B cell (primary cell): Measurements from ENCODE around the gene TTYH1. TPM values are rescaled to one million over a fixed set of nuclear protein-coding genes. Genes with fewer than 3 reads are reported as not detected.

Experiments used
- ATAC-seq: fragments of 200-7000 bp; cut with Tn5 transposase; one replicate; pipeline ENCODE4 v1.10.0; 2021; ENCODE audit warnings: low read depth, mild to moderate bottlenecking, moderate number of reproducible peaks, moderate library complexity
- CTCF ChIA-PET: fragments of 350-600 bp; sonication (Branson Sonifier 250); formaldehyde crosslinking; loops from one replicate; lab custom pipeline; 2021; ENCODE audit warnings: antibody characterized with exemption, inconsistent platforms; lab: Charles Lee
- POLR2A ChIA-PET: fragments of 350-600 bp; sonication (Branson Sonifier 250); formaldehyde crosslinking; loops from one replicate; lab custom pipeline; 2021; ENCODE audit warnings: antibody characterized with exemption; lab: Charles Lee
- DNase-seq: peaks from one replicate; pipeline ENCODE4 v3.0.0; 2013
- H2AFZ ChIP-seq: 2 replicates; pipeline ENCODE4 v1.6.1; 2012; ENCODE audit warnings: mild to moderate bottlenecking, low read depth, low read length; ENCODE audit not compliant: insufficient read depth, poor library complexity, severe bottlenecking
- H3K27ac ChIP-seq, 2 donors: 1 replicate in 1 of 2; 2 replicates in 1 of 2; pipeline ENCODE4 v1.5.1; 2012 to 2013; ENCODE audit warnings: low read length in 2 of 2, mild to moderate bottlenecking in 2 of 2, moderate library complexity in 1 of 2
- H3K27me3 ChIP-seq, 4 experiments: fragments of 200-600 bp in 1 of 4; sonication (generic) in 1 of 4; replicated peaks in 1 of 4; 1 replicate in 2 of 4; 2 replicates in 2 of 4; pipeline versions ENCODE4 v1.6.1 to v1.7.0; 2013 to 2016; ENCODE audit warnings: low read length in 3 of 4, mild to moderate bottlenecking in 2 of 4, mixed read lengths in 1 of 4, moderate library complexity in 1 of 4; ENCODE audit not compliant: insufficient read depth in 4 of 4, control insufficient read depth in 3 of 4; ENCODE audit errors: control extremely low read depth in 1 of 4
- H3K36me3 ChIP-seq, 2 experiments: replicated peaks in 1 of 2; 1 replicate in 1 of 2; 2 replicates in 1 of 2; pipeline versions ENCODE4 v1.6.1 to v1.7.1; 2013; ENCODE audit warnings: low read length in 1 of 2; ENCODE audit not compliant: insufficient read depth in 2 of 2, control insufficient read depth in 1 of 2; ENCODE audit errors: control extremely low read depth in 1 of 2, extremely low read depth in 1 of 2
- H3K4me1 ChIP-seq, 2 donors: fragments of 200-600 bp in 1 of 2; sonication (generic) in 1 of 2; 1 replicate in 1 of 2; 2 replicates in 1 of 2; pipeline versions ENCODE4 v1.5.1 to v1.6.1; 2013 to 2017; ENCODE audit warnings: low read length in 2 of 2; ENCODE audit not compliant: control insufficient read depth in 2 of 2, insufficient read depth in 2 of 2
- H3K4me2 ChIP-seq: replicated peaks from 2 replicates; pipeline ENCODE3; 2012; ENCODE audit warnings: mild to moderate bottlenecking, low read depth, low read length; ENCODE audit not compliant: poor library complexity, severe bottlenecking
- H3K4me3 ChIP-seq, 5 experiments: fragments of 200-600 bp in 1 of 5; sonication (generic) in 1 of 5; 1 replicate in 3 of 5; 2 replicates in 2 of 5; pipeline versions ENCODE4 v1.5.1 to v1.7.0; 2011 to 2016; ENCODE audit warnings: low read length in 4 of 5, mild to moderate bottlenecking in 4 of 5, low read depth in 2 of 5, control low read depth in 1 of 5, moderate library complexity in 1 of 5; ENCODE audit not compliant: insufficient read depth in 1 of 5; ENCODE audit errors: control extremely low read depth in 1 of 5, extremely low read depth in 1 of 5
- H3K79me2 ChIP-seq: fragments of 200-600 bp; sonication (generic); one replicate; pipeline ENCODE4 v1.6.0; 2016; ENCODE audit warnings: low read length; ENCODE audit not compliant: control insufficient read depth, insufficient read depth
- H3K9ac ChIP-seq: fragments of 200-600 bp; sonication (generic); 2 replicates; pipeline ENCODE4 v1.6.1; 2017; ENCODE audit warnings: mild to moderate bottlenecking, low read length, moderate library complexity
- H3K9me3 ChIP-seq, 3 donors: one replicate each; pipeline versions ENCODE4 v1.6.1 to v1.7.1; 2013; ENCODE audit warnings: low read length in 2 of 3; ENCODE audit not compliant: control insufficient read depth in 2 of 3, insufficient read depth in 1 of 3; ENCODE audit errors: control extremely low read depth in 1 of 3
- H4K20me1 ChIP-seq: 2 replicates; pipeline ENCODE4 v1.6.0; 2012; ENCODE audit warnings: mild to moderate bottlenecking, low read length; ENCODE audit not compliant: insufficient read depth, control insufficient read depth, poor library complexity, severe bottlenecking
- H3K27ac Mint-ChIP-seq: one replicate; pipeline ENCODE4 v1.8.0; 2021; ENCODE audit warnings: mixed read lengths
- H3K27me3 Mint-ChIP-seq: one replicate; pipeline ENCODE4 v1.8.0; 2021; ENCODE audit warnings: mixed read lengths
- H3K4me1 Mint-ChIP-seq: one replicate; pipeline ENCODE4 v1.8.0; 2021; ENCODE audit warnings: mixed read lengths
- H3K4me3 Mint-ChIP-seq: one replicate; pipeline ENCODE4 v1.8.0; 2021; ENCODE audit warnings: mixed read lengths
- H3K9me3 Mint-ChIP-seq: one replicate; pipeline ENCODE4 v1.8.0; 2022; ENCODE audit warnings: mixed read lengths; ENCODE audit not compliant: insufficient read depth
- EZH2 ChIP-seq: IDR thresholded peaks from 2 replicates; pipeline ENCODE4 v1.6.1; 2012; ENCODE audit warnings: borderline replicate concordance, low read depth, mild to moderate bottlenecking, moderate library complexity, low read length; ENCODE audit not compliant: insufficient read depth, poor library complexity, severe bottlenecking
- WGBS: methylation state at CpG from one replicate; pipeline ENCODE4 v1.1.5; 2013; ENCODE audit warnings: missing lambda C conversion rate; ENCODE audit not compliant: insufficient coverage; 5-methylcytosine and 5-hydroxymethylcytosine counted together
- intact Hi-C: fragments of 100-400 bp; cut with micrococcal nuclease; formaldehyde crosslinking; loops from one replicate; pipeline ENCODE4 v1.10.0; 2022
- polyA plus RNA-seq: library from polyadenylated mRNA; depleted of rRNA; stranded (reverse); fragments of >200 nt; gene quantifications from 2 replicates; pipeline ENCODE4 v1.2.3, GENCODE V29; 2012
- total RNA-seq, 2 donors: library from RNA; stranded (reverse); fragments of 120-200 nt in 1 of 2; gene quantifications; 1 replicate in 1 of 2; 2 replicates in 1 of 2; pipeline versions ENCODE4 v1.2.3 to v1.2.4, GENCODE V29; 2013 to 2022
- TF ChIP-seq, protein P1 (sequence below): fragments of 200-600 bp; IDR thresholded peaks from one replicate; pipeline ENCODE4 v1.8.0; 2022; ENCODE audit warnings: antibody characterized with exemption, mild to moderate bottlenecking

Gene TTYH1
- total and polyA plus RNA-seq, 2 donors (not counting 1 experiment from before 2014, with no cell fraction given): not detected

DNA sequence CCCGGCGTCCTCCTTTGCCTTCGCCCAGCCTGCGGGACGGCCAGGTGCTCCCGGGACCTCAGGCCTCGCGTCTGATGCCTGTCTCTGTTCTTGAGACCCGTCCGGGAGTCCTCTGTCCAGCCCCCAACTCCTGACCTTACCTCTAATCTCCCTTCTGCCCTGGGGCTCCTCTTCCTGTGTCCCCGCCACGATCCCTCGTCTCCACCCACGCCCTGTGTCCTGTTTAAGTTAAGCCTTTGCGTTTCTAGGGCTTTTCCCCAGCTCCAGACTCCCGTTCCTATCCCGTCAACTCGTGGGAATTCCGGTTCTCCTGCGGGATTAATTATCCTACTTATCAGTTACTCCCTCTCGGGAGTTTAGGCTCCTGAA is 34.4 kb downstream of the TTYH1 start:
- no peaks in the 10 kb centered on the region for H3K27me3 ChIP-seq
- peak overlapping the region; percentile 74 for H2AFZ ChIP-seq
- DNase-seq (no peak), ATAC-seq (no peak)
- intact Hi-C loops: loop anchor here (1.0 to 2.0 kb wide), 4 partner anchors 14 to 312 kb away; partner anchors contain the start of genes CNOT3, LENG1, LENG9 and RPS9
- ChIA-PET CTCF (no interaction called here), POLR2A (no interaction called here)
- H3K36me3 ChIP-seq: peaks cover 4 to 52% of the 10 kb centered on the region in 2 experiments
- H3K9ac ChIP-seq: peak overlapping the region; percentile 89
- peaks cover 31 to 33% of the 10 kb centered on the region in 2 donors for H3K4me1 ChIP-seq
- H3K4me2 ChIP-seq: peak overlapping the region; percentile 94
- peak overlapping the region; percentile 93 to 98 for H3K27ac ChIP-seq
- H4K20me1 ChIP-seq: peaks cover 54% of the 10 kb centered on the region
- Mint-ChIP-seq H3K27ac (peak overlapping the region; percentile 100), H3K9me3 (no peaks in the 10 kb centered on the region), H3K4me3 (peak overlapping the region; percentile 95), H3K4me1 (peaks cover 48% of the 10 kb centered on the region), H3K27me3 (no peaks in the 10 kb centered on the region)
- peaks cover 0 to 2% (median 0%) of the 10 kb centered on the region in 3 donors for H3K9me3 ChIP-seq
- WGBS: under 1% methylated on average over 21 of the region's 21 CpGs
- H3K4me3 ChIP-seq: peak overlapping the region; percentile 71 to 91 (median 88)
- peaks cover 76% of the 10 kb centered on the region for H3K79me2 ChIP-seq
- TF ChIP-seq, protein P1, sequence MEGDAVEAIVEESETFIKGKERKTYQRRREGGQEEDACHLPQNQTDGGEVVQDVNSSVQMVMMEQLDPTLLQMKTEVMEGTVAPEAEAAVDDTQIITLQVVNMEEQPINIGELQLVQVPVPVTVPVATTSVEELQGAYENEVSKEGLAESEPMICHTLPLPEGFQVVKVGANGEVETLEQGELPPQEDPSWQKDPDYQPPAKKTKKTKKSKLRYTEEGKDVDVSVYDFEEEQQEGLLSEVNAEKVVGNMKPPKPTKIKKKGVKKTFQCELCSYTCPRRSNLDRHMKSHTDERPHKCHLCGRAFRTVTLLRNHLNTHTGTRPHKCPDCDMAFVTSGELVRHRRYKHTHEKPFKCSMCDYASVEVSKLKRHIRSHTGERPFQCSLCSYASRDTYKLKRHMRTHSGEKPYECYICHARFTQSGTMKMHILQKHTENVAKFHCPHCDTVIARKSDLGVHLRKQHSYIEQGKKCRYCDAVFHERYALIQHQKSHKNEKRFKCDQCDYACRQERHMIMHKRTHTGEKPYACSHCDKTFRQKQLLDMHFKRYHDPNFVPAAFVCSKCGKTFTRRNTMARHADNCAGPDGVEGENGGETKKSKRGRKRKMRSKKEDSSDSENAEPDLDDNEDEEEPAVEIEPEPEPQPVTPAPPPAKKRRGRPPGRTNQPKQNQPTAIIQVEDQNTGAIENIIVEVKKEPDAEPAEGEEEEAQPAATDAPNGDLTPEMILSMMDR: no peak
- no peak for TF ChIP-seq EZH2

DNA sequence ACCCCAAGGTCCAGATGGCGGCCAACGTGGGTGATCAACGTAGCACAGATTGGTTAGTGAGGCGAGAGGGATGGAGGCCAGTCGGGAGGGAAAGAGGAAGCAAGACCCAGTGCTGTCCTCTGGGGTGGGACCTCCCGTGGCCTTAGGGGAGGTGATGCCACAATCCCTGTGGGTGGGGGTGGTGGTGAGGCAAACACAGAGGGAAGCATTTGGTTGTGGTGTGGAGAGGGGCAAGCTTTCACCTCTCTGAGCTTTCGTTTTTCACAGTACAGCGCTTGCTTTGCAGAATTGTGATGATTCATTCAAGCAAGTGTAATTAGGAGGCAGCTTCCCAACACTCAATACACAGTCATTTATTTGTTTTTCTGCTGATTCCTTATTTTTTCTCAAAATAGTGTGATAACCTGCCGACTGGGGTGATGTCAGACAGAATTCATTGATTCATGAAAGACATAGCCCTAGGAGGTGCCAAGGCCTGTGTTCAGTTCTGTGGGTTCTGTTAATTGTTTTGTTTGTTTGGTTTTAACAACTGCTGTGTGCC is 36.1 kb downstream of the TTYH1 start:
- peaks cover 0 to 2% (median 0%) of the 10 kb centered on the region in 3 donors for H3K9me3 ChIP-seq
- peak overlapping the region; percentile 94 for H3K4me2 ChIP-seq
- Mint-ChIP-seq H3K4me1 (peaks cover 48% of the 10 kb centered on the region), H3K27ac (peak overlapping the region; percentile 100), H3K27me3 (no peaks in the 10 kb centered on the region), H3K4me3 (peak overlapping the region; percentile 95), H3K9me3 (no peaks in the 10 kb centered on the region)
- ChIA-PET POLR2A (no interaction called here), CTCF (no interaction called here)
- intact Hi-C loops: no loop called here
- H4K20me1 ChIP-seq: peaks cover 71% of the 10 kb centered on the region
- TF ChIP-seq, protein P1: no peak
- no peak for TF ChIP-seq EZH2
- 72% methylated on average over 5 of the region's 9 CpGs for WGBS
- no peak overlapping the region for H2AFZ ChIP-seq
- H3K27me3 ChIP-seq: no peaks in the 10 kb centered on the region
- peaks cover 1 to 59% of the 10 kb centered on the region in 2 experiments for H3K36me3 ChIP-seq
- H3K79me2 ChIP-seq: peaks cover 93% of the 10 kb centered on the region
- no peak overlapping the region for H3K9ac ChIP-seq
- H3K4me1 ChIP-seq: peaks cover 31 to 33% of the 10 kb centered on the region in 2 donors
- ATAC-seq (no peak), DNase-seq (no peak)
- peak overlapping the region in 1 of 2 donors; percentile 49 for H3K27ac ChIP-seq
- no peak overlapping the region for H3K4me3 ChIP-seq
